ENCODE measurements around the gene TMEM147. TPM values are rescaled to one million over a fixed set of nuclear protein-coding genes. Genes with fewer than 3 reads are reported as not detected.

The TMEM147 gene
- total RNA-seq, 2 donors from 2014 or later = 59.4 to 67.9 TPM

DNA sequence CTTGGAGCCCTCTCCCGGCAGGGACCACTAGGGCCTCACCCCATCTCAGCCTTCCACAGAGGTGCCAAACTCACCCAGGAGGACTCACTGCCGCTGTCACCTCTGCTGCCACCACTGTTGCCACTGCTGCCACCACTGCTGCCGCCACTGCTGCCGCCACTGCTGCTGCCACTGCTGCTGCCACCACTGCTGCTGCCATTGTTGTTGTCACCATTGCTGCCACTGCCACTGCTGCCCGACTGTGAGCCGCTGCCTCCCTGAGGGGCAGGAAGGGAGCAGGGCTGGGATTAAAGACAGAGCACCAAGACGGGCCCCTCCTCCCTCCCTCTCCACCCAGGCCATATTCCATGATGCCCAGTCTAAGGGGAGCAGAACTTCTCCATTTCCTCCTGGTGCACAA is 34.1 kb upstream of the TMEM147 start:
- WGBS, 2 donors = 60 to 78% methylated on average over 4 to 7 of the region's 7 CpGs
- Histone ChIP-seq H3K4me3 (no peak overlapping the region), H3K27ac (no peak overlapping the region), H3K9me3 (no peaks in the 10 kb centered on the region), H3K36me3 (replicated peaks in 1 of 2; ENCODE audit: insufficient read depth in 1 of 2, low read depth in 2 of 2) (no peaks in the 10 kb centered on the region), H3K4me1 (peaks cover 19% of the 10 kb centered on the region), H3K27me3 (no peaks in the 10 kb centered on the region)
- ATAC-seq (no peak), DNase-seq (no peak)
- intact Hi-C loops (cut with DNase I) = no loop called here
- TF ChIP-seq, protein P1, sequence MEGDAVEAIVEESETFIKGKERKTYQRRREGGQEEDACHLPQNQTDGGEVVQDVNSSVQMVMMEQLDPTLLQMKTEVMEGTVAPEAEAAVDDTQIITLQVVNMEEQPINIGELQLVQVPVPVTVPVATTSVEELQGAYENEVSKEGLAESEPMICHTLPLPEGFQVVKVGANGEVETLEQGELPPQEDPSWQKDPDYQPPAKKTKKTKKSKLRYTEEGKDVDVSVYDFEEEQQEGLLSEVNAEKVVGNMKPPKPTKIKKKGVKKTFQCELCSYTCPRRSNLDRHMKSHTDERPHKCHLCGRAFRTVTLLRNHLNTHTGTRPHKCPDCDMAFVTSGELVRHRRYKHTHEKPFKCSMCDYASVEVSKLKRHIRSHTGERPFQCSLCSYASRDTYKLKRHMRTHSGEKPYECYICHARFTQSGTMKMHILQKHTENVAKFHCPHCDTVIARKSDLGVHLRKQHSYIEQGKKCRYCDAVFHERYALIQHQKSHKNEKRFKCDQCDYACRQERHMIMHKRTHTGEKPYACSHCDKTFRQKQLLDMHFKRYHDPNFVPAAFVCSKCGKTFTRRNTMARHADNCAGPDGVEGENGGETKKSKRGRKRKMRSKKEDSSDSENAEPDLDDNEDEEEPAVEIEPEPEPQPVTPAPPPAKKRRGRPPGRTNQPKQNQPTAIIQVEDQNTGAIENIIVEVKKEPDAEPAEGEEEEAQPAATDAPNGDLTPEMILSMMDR (IDR thresholded peaks at IDR 0.05) = no peak
- no peak for TF ChIP-seq POLR2A (IDR thresholded peaks at IDR 0.05)

DNA sequence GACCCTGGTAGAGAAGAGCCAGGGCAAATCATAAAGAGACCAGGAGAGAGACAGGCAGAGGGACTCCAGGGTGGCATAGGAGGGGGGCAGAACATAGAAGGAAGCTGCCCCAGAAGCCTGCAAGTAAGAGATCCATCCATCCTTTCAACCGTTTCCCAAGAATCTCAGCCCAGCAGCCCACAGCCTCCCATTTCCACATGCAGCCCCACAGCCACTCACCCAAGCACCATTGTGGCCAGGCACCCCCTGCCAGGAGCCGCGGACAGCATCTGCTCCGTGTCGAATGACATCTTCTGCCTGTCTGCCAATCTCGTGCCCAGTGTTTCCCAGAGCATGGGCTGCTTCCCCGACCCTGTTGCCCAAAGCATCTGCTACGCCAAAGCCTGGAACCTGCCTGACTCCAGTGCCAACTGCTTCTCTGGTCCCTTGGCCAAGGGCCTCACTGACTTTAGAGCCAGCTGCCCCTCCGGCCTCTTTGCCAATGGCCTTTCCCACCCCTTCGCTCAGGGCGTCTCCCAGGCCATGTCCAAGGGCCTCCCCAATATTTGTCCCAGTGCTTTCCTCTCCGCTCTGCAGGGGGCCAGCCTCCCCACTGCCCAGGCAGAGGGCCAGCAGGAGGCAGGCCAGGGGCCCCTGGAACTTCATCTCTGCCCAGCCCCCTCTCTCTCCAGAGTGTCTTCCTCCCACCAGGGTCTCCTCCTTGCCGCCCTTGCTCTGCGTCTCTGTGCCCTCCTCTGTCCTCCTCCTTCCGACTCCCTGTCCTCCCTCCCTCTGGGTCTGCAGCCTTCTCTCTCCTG is 32.4 kb upstream of the TMEM147 start:
- peaks cover 18% of the 10 kb centered on the region for H3K4me1 ChIP-seq
- DNase-seq (no peak), ATAC-seq (no peak)
- intact Hi-C loops (cut with DNase I) = no loop called here
- 71 to 77% methylated on average over 9 to 15 of the region's 15 CpGs for WGBS, 2 donors
- H3K36me3 ChIP-seq (replicated peaks in 1 of 2; ENCODE audit: insufficient read depth in 1 of 2, low read depth in 2 of 2) = no peaks in the 10 kb centered on the region
- H3K27me3 ChIP-seq = no peaks in the 10 kb centered on the region
- no peak overlapping the region for H3K27ac ChIP-seq
- TF ChIP-seq, protein P1 (IDR thresholded peaks at IDR 0.05) = no peak
- TF ChIP-seq POLR2A (IDR thresholded peaks at IDR 0.05) = no peak
- H3K9me3 ChIP-seq = no peaks in the 10 kb centered on the region
- H3K4me3 ChIP-seq = no peak overlapping the region

DNA sequence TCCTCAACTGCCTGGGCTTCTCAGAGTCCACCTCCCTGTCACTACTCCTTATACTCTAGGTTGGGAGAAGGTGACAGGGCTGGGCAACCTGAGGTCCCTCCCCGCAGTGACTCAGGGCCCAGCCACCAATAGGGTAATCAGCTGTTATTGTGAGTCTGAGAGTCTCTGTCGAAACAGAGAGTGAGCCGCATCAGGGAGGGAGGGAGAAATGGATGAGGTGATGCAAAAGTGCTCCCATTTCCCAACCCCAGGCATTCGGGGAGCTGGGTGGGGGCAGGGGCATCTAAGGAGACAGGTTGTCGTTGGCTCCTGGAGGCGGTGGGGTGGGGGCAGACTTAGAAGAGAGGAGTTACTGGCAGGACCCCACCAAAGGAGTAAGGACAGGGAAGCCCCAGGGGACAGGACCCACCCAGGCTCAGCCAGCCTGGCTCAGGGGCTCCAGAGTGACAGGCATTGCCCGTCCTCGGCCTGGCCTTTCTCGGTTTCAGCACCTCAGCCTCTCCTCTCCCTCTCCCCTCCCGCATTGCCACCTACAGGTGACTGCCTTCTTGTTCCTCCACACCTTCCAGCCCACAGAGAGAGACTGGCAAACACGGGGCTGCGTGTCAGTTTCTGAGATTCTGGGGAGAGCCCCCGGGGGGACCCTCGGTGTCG is 31.7 kb upstream of the TMEM147 start, which contains the start of gene DMKN:
Gene DMKN, minus strand, starts transcription at position 22 of the 654 bp plus-strand sequence. CDS start 174 bp downstream, outside the sequence.
- WGBS, 2 donors = 36 to 40% methylated on average over 9 to 13 of the region's 15 CpGs
- Histone ChIP-seq H3K9me3 (no peaks in the 10 kb centered on the region), H3K27ac (no peak within 1 kb of the TSS), H3K4me1 (peaks cover 10% of the 10 kb centered on the region), H3K36me3 (replicated peaks in 1 of 2; ENCODE audit: insufficient read depth in 1 of 2, low read depth in 2 of 2) (no peaks in the 10 kb centered on the region), H3K27me3 (no peaks in the 10 kb centered on the region), H3K4me3 (no peak within 1 kb of the TSS)
- ATAC-seq = no peak
- DNase-seq = no peak
- intact Hi-C loops (cut with DNase I) = no loop called here
- TF ChIP-seq POLR2A (IDR thresholded peaks at IDR 0.05) = no peak
- TF ChIP-seq, protein P1 (IDR thresholded peaks at IDR 0.05) = no peak

DNA sequence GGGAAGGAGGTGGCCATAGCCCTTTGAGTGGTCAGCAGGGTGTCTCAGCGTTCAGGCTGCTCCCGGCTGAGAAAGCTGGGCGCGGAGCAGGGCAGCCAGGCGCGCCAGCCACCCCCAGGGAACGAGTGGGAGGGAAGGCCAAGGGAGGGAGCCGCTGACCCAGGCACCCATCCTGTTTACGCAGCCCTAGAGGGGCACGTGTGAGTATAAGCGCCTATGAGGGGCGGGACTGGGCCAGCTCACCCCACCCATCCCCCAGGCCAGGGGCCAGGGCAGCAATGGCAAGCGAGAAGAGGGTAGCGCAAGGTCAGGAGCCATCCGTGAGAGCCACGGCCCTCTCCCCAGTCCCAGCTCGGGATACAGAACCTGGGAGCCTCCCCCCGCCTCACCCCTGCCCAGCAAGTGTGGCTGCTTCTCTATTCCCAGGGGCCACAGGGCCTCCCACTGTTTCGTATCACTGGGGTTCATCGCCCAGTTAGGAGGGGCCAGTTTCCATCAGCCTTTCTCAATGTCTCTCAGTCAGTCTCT is 31.1 kb upstream of the TMEM147 start:
- intact Hi-C loops (cut with DNase I) = no loop called here

More for the DNA sequence above, 31.1 kb upstream of the TMEM147 start:
- H3K9me3 ChIP-seq = no peaks in the 10 kb centered on the region
- peaks cover 6% of the 10 kb centered on the region for H3K4me1 ChIP-seq
- TF ChIP-seq, protein P1 (IDR thresholded peaks at IDR 0.05) = no peak
- no peak for TF ChIP-seq POLR2A (IDR thresholded peaks at IDR 0.05)
- no peak overlapping the region for H3K4me3 ChIP-seq
- no peaks in the 10 kb centered on the region for H3K27me3 ChIP-seq
- ATAC-seq = no peak
- H3K27ac ChIP-seq = no peak overlapping the region
- no peaks in the 10 kb centered on the region for H3K36me3 ChIP-seq (replicated peaks in 1 of 2; ENCODE audit: insufficient read depth in 1 of 2, low read depth in 2 of 2)
- no peak for DNase-seq
- WGBS, 2 donors = 36 to 46% methylated on average over 11 to 20 of the region's 20 CpGs
